NCI-H510A treated with DMSO at 0.1 percent for 48 hours (cell line): Measurements from ENCODE around the gene FRMD4A.

Experiments used
- DNase-seq: peaks from one replicate; lab custom pipeline; 2025; lab: John Stamatoyannopoulos, UW

FRMD4A gene

DNA sequence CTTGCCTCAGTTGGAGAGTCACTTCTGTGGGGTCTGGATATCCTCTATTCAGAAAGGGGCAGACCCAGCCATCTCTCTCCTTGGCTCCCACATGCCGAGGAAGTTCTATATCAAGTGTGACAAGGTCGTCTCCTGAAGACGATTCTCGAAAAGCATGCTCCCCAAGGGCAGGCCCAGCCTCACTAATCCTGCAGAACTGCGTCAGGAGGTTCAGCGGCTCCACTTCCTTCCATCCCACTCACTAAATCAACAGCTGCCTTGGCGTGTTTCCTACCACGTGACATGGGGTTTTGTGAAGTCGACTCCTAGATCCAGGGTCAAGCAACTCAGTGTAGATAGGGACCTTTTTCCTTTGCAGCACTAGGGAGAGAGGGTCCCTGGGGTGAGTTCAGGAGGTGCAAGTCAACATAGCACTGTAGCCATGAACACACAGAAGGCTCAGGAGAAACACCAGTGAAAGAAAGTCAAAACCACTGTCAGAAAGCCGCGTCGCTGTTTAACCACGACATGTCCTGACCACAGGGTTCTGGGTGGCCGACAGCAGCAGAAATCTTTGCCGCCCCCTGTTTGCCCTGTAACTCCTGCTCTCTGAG lies 587.5 kb downstream of the FRMD4A start:
- no peak for DNase-seq

DNA sequence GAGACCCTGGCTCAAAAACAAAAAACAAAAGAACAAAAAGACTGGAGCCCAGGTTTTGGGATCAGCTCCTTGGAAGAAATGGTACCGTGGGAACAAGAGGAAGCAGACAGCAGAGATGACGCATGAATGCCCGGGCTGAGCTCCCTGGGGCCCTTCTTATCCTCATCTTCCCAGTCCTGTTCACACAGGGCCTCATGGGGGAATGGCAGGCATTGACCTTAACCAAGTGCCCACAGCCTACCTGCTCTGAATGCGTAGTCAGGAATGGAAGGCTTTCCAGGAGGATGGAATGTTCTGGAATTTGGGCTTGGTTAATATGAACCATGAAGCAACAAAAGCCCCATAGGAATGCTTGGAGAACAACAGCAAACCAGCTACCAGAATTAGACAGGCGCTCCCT lies 589.3 kb downstream of the FRMD4A start:
- DNase-seq, result no peak

DNA sequence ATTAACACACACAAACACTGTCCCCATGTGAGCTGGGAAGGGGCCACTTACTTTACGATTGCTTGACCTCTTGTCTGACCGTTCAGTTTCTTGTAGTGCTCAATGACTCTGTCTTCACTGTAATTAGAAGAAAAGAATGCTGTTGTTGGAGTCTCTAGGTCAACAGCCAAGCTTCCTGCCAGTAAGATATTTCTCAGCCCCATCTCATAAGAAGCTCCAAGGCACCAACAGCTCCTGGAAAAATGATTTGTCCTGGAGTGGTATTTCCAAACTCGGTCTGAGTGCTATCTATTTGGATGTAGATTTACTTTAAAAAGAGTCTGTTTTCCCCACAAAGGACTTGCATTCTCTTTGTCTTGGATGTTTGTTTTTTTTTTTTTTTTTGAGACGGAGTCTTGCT lies 590.3 kb downstream of the FRMD4A start:
- DNase-seq, result no peak

DNA sequence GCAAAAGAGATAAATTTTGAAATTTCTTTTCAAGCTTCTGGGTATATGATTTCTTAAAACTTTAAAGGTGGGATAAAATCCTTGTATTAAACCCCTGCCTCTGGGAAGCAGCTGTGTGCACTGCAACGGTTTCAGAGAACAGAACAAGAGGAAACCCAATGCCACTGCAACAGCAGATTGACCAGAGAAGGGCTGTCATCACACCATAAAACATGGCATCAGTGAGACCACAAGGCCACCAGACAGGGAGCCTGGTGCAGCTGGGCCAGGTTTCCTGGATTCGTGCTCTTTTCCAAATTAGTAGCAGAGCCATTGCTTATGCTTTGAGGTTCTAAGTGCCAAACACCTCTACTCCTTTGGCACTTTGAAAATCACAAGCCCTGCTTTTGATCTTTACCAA lies 591.5 kb downstream of the FRMD4A start:
- DNase-seq, result no peak

DNA sequence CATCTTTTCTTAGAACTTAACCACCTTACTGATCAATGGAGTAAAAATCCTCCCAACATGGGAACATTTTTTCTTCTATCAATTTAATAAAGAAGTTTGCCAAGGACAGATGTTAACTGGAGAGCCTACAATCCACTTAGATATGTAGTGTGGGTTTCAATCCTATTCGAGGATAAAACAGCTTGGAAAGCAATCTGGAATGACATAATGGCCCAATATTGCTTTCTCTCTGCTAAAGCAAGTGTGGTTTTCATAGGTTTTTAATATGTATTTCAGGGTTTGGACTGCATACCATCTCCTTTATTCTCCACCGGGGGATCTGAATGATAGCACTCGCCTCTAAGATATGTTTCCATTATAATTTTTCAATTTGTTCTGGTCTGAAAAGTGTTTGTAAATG lies 594.2 kb downstream of the FRMD4A start:
- DNase-seq, result no peak

DNA sequence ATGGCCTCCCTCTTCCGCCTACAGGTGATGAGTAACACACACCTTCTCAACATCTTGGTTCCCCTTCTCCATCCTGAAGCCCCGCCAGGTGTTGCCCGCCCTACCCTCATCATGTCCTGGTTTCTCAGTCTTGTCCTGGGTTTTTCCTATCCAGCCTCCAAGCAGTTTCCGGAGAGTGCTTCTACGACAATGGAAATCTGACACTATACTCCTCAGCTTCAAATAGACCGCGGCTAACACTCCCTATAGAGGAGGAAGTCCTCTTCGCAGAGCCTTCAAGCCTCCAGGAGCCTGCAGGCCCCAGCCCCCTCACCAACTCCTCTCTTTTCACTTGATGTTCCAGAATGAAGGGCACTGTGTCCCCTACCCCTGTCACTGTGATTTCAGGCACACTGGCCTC lies 596.6 kb downstream of the FRMD4A start:
- peak; percentile 44 for DNase-seq

DNA sequence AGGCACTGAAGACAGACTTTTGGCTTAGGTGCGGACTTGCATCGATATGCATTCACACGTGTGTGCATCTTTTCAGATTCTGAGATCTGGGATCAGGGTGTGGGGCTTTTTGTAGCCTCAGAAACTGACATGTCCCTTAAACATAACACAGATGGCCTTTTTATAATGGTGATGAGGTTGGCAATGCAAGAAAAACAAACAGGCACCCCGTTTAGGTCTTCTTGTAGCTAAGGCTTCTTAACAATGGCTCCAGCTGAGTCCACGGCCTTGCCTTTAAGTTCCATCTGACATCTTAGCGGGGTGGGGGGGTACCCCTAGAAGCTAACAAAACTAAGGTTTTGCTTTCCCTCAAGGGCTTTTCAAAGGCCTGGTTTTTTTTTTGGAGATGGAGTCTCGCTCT lies 597.7 kb downstream of the FRMD4A start:
- no peak for DNase-seq

DNA sequence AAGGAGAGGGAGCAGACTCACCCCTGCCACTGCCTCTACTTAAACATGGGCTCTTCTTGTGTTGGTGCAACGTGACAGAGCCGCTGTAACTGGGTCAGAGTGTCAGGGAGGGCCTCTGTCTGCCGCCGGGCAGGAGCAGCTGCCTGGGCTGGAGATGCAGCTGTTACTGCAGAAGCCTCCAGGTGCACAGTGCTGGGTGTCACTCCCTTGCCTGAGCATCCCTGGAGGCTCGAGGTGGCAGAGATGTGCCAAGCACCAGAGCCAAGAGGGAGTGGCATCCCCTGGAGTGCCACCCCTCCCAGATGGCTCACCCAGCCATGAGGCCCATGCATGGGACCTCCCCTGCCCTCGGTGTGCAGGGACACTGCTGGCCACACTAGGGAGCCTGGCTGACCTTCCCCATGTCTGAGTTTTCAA lies 598.3 kb downstream of the FRMD4A start:
- peak; percentile 27 for DNase-seq

DNA sequence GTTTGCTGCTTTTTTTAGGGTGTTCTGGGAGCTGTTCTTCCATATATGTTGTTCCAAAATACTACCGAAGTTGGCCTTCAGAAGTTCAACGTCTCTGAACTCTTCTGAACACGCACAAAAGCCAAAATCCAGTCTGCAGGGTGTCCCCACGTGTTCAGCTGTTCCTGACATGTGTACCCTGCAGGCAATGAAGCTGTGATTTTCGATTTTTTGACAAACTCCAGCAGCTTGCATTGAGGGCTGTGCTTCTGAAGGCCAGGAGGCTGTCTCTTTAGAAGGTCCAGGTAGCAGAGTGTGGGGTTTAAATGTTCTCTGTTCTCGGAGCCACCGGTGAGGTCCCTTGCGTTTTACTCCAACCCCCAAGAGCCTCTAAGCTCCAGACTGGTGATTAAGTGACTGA lies 598.9 kb downstream of the FRMD4A start:
- DNase-seq, result no peak

DNA sequence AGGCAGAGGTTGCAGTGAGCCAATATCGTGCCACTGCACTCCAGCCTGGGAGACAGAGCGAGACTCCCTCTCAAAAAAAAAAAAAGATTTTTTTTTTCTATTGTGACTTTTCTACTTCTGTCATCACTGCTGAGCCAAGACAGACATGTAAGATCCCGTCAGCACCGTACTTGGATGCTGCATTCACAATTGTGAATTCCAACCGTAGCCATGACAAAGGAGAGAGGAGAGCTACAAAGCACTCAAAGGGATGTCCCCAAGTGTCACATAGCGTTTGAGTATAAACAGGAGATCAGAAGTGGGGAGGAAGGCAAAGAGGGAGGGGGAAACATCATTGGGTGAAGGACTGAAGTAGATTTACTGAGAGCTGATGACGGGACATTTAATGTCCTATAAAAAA lies 599.8 kb downstream of the FRMD4A start:
- DNase-seq, result no peak

DNA sequence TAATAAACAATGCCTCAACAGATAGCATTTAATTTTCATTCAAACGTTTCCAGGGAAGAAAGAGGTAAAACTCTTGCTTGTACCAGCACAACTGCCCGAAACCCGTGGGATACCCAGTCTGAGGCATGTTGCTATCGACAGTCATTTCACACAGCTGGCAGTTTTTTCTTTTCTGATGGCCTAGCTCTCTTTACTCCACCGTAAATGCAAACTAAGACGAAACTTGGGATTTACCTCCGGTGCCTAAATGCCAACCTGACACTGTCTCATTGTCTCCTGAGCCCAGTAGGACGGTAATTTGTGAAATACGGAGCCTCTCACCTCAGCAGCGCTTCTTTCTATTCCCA lies 600.4 kb downstream of the FRMD4A start:
- no peak for DNase-seq

DNA sequence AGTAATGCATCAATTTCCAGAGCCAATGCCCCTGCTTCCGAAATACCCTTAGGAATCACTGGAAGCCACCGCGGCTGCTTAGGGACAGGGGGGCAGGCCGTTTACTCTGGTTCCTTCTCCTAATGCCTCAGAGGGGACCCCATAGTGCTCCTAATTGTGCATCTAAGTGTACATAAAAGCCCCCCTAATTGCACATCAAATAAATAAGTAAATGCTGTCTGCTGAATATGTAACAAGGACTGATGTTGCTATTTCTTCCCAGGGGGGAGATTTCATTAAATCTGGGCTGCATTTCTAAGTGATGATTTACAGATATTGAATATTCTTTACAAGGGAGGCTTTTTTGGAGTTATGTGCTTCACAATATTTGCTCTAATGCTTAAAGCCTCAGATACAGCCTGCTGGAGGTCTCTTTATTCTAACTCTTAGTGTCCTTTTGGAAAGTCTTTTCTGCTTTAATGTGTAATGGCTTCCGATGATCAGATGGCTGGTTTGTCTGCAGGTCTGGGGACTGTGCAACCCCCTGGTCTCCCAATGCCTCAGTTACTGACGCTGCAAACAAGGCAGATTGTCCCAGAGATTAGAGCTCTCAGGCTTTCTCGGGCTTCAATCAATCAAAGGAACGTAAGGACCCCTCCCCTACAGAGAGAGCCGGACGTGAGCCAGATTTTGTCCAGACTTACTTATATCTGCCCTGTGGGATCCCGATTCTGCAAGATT lies 601.0 kb downstream of the FRMD4A start:
- DNase-seq, result no peak

DNA sequence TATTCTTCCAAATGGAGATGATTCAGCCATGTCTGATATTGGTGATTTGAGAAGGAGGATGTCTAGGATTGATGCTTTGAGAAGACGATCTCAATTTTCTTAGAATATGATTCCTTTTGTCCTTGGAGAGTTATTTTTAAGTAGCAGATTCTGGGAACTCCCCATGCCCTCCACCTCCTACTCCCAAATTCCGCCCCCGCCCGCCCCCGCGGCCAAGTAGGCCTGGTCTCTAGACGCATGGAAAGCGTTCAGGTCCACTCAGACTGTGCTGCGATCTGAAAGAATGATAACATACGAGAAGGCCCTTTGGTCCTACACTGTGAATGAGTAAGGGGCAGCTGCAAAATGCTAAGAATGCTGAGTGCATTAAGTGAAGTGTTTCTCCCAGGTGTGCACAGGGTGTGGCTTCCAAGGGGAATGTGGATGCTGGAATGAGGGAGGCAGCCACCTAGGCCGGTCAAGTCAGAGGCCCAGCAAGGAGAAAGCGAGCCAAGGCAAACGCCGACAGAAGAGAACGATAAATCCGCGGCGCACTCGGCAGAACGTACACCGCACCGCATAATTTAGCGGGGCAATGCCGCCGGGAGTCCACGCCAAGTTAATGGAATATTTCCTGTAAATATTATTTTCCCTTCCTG lies 601.7 kb downstream of the FRMD4A start:
- no peak for DNase-seq

DNA sequence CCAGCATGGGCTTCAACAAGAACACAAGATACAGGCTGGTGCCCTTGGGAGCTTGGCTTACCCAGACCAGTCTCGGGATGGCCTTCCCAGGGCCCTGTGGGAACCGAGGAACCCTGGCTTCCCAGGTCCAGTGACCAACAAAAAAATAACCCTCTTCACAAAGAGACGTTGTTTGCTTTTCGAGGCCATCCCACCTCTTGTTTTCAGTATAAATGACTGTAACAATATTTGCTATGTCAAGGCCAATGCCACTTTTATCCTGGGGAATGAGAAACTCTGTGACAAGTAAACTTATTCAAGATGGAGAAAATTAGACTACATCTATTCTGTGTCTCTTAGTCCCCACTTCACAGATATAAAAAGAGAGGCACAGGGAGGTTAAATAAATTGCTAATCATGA lies 605.1 kb downstream of the FRMD4A start:
- no peak for DNase-seq

DNA sequence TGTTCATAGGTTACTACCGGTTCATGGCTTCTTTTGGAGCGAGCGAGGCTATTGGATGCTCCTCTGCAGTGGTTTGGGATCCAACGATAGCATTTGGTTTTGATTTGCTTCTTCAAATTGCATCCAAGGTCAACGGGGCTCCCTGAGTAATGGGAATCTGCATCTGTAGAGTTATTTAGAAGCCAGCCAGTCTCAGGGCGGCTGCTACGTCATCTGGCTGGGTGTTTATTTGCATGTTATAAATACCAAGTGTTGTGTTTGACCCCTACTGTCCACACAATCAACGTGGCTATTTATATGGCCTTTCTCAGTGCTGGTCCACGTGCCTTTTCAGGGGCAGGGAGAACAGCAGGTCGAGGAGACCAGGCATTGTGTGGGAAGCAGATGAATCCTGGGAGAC lies 606.2 kb downstream of the FRMD4A start:
- no peak for DNase-seq

DNA sequence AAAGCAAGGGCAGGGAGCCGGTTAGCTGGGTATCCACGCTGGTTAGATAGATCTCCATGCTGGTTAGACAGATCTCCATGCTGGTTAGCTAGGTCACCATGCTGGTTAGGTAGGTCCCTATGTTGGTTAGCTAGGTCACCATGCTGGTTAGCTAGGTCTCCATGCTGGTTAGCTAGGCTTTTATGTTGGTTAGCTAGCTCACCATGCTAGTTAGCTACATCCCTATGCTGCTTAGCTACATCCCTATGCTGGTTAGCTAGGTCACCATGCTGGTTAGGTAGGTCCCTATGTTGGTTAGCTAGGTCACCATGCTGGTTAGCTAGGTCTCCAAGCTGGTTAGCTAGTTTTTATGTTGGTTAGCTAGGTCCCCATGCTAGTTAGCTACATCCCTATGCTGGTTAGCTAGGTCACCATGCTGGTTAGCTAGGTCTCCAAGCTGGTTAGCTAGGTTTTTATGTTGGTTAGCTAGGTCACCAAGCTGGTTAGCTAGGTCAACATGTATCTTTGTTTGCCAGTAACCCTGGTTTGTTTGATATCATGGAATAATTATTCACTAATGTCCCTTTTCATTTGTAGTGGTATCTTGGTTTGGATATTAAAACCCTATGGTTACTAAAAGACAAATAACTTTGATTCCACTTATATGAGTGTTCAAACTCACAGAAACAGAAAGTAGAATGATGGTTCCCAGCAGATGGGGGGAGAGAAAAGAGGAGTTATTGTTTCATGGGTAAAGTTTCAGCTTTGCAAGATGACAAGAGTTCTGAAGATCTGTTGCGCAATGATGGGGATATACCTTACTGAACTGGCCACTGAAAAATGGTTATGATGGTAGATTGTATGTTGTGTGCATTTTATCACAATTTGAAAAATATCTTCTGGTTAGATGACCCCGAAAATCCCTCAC lies 607.7 kb downstream of the FRMD4A start:
- DNase-seq, result no peak

DNA sequence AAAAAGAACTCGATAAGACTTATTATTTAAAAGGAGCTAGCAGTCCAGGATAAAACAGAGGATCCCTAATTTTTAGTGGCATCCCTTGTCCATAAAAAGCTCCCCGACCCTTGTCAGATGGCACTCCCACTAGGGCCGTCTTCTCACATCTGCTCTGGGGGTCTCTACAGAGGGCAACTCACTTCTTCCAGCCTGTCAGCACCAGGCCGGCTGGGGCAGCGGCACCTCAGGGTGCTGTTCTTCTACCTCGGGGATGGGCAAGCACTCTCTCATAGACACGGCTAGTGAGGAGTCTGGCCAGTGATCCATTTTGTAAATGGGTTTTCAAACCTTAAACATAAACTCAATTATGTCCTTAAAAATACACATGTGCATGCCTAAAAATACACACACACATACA lies 609.2 kb downstream of the FRMD4A start:
- no peak for DNase-seq

DNA sequence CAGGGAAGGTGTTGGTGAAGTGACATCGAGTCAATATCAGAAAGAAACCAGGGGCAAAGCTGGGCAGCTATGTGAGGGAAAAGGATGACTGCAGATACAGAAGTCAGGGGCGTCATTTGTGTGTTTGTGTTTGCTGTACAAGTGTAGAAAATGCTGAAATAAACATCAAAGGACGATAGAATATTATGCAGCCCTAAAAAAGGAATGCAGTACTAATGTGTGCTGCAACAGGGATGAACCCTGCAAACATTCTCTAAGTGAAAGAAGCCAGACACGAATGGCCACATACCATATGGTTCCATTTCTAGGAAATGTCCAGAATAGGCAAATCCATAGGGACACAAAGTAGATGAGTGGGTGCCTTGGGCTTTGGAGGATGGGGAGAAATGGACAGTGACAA lies 610.0 kb downstream of the FRMD4A start:
- no peak for DNase-seq

DNA sequence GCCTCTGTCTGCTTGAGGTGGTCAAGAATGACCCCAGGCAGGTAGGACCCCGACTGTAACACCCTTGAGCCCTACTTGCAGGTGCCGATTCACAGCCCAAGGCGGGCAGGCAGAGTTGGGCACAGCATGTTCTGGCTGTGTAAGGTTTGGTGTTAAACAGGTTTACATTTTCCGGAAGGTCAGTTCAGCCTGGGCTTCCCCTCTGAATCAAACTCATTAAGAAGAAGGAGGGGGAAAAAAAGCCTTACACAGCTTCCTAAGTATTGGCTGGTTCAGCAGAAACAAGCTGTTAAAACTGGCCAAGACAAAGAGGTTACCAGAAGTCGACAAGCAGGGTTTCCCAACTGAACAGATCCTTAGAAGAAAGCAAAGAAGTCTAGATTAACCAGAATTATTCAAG lies 611.3 kb downstream of the FRMD4A start:
- no peak for DNase-seq

DNA sequence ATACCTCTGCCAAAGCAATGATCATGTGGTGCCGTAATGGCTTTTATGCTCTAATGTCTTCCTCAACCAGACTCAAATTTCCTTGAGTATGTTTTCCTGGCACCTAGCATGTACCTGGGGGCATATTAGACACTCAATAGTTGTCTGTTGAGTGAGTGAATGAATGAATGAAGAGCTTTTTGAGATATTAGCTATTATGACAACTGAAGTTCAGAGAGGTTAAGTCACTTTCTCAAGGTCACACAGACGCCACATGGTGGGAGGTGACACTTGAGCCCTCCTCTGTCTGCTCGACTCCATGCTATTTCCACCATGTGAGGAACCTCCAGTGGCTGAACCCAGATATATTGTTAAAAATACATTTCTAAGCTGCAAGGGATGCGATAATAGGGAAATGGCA lies 611.9 kb downstream of the FRMD4A start:
- no peak for DNase-seq

DNA sequence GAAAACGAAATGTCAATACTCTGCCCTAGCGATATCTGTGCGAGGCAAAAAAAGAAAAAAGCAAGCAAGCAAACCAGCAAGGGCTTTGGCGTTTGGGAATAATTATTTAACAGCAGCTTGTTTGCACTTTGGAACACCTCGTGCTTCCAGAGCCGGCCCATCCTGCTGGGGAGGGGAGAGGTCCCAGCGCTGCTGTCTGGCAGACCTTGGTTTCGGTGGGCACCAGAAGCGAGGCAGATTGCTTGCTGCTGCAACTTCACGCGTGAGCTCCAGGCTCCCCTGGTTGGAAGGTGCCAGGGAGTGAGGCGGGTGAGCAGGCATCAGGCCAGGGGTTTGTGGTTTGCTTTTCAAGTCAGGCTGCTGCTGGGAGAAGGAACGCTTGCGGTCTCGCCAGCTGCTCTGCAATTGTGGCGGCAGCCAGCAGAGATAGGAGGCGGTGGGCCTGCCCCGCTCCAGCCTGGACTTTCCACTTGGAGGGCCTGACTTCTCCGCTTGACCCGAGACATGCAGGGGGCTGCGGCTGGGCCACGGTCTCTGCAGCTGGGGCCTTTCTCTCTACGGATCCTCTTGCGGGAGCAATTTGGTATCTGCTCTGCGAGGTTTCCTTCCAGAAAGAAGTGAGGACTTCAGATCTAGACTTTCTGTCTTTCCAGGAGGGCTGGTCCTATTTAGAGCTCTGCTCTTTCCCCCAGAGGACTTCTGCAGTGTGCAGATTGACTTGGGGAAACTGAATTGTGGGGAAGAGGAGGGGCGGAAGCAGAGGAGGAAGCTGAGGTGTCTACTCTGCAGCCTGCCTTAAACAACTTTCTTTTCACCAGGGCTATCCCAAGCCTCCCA lies 612.6 kb downstream of the FRMD4A start:
- peak; percentile 34 for DNase-seq

DNA sequence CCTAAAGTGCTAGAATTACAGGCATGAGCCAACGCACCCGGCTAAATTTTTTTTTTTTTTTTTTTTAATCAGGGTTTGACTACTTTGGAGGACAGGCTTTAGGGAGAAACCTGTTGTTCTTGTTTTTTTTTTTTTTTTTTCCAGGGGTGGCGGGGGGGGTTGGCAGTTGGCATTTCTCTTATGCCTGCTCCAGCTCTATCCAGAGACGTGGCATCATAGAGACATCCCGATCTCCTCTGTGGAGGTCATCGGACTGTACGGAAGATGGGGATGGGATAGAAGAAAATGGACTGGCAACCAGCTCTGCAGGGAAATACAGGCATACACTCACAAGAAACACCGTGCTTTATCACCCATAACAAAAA lies 613.2 kb downstream of the FRMD4A start:
- no peak for DNase-seq
